ENCODE measurements around the gene KCNT1. TPM values are rescaled to one million over a fixed set of nuclear protein-coding genes. Genes with fewer than 3 reads are reported as not detected.
"Not testable (repeated sequence)": the region's sequence is repeated elsewhere in the genome, so short reads cannot be mapped to it uniquely, and the experiment has no call there.

KCNT1 gene
- total RNA-seq, 1 donor from 2014 or later = not detected

DNA sequence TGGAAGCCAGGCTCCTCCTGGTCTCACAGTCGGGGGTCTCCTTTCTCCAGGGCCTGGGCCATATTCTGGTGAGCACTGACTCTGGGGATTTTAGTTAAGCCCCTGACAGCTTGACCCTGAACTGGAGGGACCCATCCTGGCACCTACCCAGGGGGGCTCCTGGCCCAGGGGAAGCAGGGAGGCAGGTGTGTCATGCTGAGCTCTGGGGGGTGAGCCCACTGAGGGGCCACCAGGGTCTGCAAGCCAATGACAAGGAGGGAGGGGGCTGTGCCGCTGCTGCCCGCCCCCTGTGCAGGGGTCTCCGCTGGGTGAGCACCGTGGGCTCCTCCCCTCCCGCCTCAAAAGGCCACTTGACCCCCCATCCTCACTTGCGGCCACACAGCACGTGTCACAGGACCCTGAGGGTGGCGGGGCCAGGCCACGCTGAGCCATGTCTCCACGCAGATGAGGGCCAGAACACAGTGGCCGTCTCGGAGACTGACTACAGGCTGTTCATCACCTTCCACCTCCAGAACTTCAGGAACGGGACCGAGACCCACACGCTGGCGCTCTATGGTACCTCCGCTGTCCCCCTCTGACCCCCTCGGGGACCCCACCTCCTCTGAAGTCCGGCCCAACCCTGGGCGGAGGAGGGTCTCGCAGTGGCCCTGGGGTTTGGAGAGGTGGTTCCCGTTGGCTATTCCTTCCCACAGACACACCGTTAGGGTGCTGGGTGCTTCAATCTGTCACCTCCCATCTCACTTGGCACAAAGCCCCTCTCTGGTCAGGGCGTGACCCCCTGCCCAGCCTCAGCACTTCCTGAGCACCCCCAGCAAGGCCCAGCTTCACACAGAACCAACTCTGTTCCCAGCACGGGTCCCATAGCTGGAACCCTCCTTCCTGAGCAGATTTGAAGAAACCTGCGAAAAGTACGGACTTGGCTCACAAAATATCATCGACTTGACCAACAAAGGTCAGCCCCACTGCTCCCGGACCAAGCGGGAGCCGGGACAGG, 36.9 kb upstream of the KCNT1 start:
- Histone ChIP-seq H3K27ac (no peak overlapping the region), H3K4me1 (no peaks in the 10 kb centered on the region), H3K36me3 (no peaks in the 10 kb centered on the region), H3K4me3 (no peak overlapping the region), H3K9me3 (no peaks in the 10 kb centered on the region), H3K27me3 (no peaks in the 10 kb centered on the region)
- intact Hi-C loops (cut with DNase I) = no loop called here
- TF ChIP-seq, protein P1, sequence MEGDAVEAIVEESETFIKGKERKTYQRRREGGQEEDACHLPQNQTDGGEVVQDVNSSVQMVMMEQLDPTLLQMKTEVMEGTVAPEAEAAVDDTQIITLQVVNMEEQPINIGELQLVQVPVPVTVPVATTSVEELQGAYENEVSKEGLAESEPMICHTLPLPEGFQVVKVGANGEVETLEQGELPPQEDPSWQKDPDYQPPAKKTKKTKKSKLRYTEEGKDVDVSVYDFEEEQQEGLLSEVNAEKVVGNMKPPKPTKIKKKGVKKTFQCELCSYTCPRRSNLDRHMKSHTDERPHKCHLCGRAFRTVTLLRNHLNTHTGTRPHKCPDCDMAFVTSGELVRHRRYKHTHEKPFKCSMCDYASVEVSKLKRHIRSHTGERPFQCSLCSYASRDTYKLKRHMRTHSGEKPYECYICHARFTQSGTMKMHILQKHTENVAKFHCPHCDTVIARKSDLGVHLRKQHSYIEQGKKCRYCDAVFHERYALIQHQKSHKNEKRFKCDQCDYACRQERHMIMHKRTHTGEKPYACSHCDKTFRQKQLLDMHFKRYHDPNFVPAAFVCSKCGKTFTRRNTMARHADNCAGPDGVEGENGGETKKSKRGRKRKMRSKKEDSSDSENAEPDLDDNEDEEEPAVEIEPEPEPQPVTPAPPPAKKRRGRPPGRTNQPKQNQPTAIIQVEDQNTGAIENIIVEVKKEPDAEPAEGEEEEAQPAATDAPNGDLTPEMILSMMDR (IDR thresholded peaks at IDR 0.05) = no peak
- peak in 1 of 2 donors; percentile 53 for DNase-seq (ENCODE audit: low spot score in 2 of 2)

DNA sequence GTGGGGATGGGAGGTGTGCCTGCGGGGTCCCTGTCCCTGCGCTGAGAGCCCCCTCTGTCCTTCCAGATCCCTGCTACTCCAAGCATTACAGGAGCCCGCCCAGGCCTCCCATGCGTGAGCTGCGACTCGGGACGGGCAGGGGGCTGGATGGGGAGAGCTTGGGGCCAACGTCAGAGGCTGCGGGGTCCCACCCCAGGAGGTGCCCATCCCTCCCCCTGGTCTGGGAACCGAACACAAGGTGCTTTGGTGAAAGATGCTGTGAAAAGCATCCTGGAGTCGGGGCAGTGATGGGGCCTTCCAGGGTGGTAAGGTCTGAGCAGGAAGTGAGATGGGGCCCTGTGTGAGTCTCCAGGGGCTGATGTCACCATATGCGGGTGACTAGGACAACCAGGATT, 36.2 kb upstream of the KCNT1 start:
- DNase-seq (ENCODE audit: low spot score in 2 of 2) = peak in 1 of 2 donors; percentile 48

DNA sequence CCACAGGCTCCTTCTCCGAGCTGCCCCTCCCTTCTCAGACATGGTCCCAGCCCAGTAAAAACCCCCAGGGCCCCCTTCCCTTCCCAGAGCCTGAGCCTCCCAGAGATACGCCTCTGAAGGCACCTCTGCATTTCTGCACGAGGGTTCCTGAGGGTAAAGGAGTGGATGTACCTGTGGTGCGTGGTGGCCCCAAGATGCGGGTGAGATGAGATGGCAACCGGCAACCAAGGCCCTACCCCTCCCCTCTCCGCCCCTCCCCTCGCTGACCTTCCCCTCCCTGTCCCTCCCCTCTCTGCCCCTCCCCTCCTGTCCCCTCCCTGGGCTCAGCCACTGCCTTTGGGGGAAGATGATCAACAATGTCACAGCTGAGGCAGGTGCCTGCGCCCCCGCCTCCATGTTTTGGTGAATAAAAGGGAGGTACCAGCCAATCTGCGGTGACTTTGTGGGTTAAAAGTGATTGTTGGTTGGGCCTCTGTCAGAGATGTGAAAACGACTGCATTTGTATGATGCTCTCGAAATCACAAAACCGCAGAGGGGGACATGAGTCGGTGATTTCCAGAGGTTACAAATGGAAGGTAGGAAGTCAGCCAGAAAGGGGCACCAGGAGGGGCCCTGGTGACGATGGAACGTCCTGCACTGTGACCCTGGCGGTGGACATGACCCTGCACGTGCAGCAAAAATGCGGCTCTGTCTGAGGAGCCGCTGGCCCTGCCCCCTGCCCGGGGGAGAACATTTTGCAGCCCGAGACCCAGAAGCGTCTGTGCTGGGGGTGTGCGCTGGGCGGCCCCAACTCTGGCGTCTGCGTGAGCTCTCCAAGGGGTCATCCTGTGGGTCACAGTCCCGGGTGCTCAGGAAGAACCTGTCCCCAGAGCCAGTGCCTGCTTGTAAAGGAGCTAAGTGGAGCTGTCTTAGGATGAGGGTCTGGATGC, 35.2 kb upstream of the KCNT1 start:
- Histone ChIP-seq H3K4me3 (no peak overlapping the region), H3K4me1 (no peaks in the 10 kb centered on the region), H3K9me3 (no peaks in the 10 kb centered on the region), H3K27ac (no peak overlapping the region), H3K36me3 (no peaks in the 10 kb centered on the region), H3K27me3 (no peaks in the 10 kb centered on the region)
- intact Hi-C loops (cut with DNase I) = no loop called here
- DNase-seq (ENCODE audit: low spot score in 2 of 2) = no peak
- TF ChIP-seq, protein P1 (IDR thresholded peaks at IDR 0.05) = no peak

More for the DNA sequence above, 36.2 kb upstream of the KCNT1 start:
- Histone ChIP-seq H3K9me3 (no peaks in the 10 kb centered on the region), H3K36me3 (no peaks in the 10 kb centered on the region), H3K27me3 (no peaks in the 10 kb centered on the region), H3K4me3 (no peak overlapping the region), H3K27ac (no peak overlapping the region), H3K4me1 (no peaks in the 10 kb centered on the region)
- TF ChIP-seq, protein P1 (IDR thresholded peaks at IDR 0.05) = no peak
- intact Hi-C loops (cut with DNase I) = no loop called here

DNA sequence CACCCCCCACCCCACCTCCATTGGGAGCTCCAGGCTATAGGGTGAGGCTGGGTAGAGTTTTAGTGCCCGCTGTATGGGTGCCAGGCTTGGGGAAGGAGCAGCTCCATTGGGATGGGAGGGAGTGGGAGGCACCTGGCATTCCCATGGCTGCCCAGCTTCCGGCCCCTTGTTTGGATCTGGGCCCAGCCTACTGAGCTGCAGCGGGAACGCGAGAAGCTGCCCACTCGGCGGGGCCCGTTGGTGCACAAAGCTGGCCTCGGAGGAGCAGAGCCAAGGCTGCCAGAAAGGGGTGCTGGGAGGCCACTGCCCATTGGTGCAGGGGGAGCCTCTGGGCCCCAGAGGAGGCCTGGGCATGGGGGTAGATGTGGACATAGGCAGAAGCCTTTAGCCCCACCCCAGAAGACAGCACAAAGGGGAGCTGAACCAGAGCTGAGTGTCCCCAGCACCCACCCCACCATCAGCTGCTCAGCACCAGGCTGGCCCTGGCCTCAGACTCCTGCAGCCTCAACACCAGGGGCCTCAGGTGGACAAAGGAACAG, 34.5 kb upstream of the KCNT1 start:
- DNase-seq (ENCODE audit: low spot score in 2 of 2) = no peak
- Histone ChIP-seq H3K27ac (no peak overlapping the region), H3K4me3 (no peak overlapping the region), H3K27me3 (no peaks in the 10 kb centered on the region), H3K4me1 (no peaks in the 10 kb centered on the region), H3K36me3 (no peaks in the 10 kb centered on the region), H3K9me3 (no peaks in the 10 kb centered on the region)
- intact Hi-C loops (cut with DNase I) = no loop called here
- TF ChIP-seq, protein P1 (IDR thresholded peaks at IDR 0.05) = no peak

DNA sequence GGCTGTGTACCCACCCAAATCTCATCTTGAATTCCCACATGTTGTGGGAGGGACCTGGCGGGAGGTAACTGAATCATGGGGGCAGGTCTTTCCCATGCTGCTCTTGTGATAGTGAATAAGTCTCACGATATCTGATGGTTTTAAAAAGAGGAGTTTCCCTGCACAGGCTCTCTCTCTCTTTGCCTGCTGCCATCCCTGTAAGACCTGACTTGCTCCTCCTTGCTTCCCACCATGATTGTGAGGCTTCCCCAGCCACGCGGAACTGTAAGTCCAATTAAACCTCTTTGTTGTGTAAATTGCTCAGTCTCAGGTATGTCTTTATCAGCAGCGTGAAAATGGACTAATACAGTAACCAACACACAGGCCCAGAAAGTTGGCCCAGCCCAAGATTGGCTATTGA, 33.0 kb upstream of the KCNT1 start:
- H3K9me3 ChIP-seq; H3K4me1 ChIP-seq; H3K4me3 ChIP-seq; H3K27me3 ChIP-seq; DNase-seq (ENCODE audit: low spot score in 2 of 2); H3K36me3 ChIP-seq; intact Hi-C loops (cut with DNase I); H3K27ac ChIP-seq: not testable (repeated sequence)

Measured in ascending aorta (tissue), 2 donors.